Measurements from ENCODE around the gene SCN2B.
A peak's percentile ranks its signal among the peaks of the same experiment; 100 is the strongest.

Gene SCN2B

GRCh38 chr11:118152552-118153471, 23.6 kb downstream of the SCN2B start, which contains the start of gene SCN4B:
TSS of gene SCN4B (minus strand) at chr11:118152823. CDS start at chr11:118152673, 150 bp downstream.
- DNase-seq = peak; percentile 55

DNA sequence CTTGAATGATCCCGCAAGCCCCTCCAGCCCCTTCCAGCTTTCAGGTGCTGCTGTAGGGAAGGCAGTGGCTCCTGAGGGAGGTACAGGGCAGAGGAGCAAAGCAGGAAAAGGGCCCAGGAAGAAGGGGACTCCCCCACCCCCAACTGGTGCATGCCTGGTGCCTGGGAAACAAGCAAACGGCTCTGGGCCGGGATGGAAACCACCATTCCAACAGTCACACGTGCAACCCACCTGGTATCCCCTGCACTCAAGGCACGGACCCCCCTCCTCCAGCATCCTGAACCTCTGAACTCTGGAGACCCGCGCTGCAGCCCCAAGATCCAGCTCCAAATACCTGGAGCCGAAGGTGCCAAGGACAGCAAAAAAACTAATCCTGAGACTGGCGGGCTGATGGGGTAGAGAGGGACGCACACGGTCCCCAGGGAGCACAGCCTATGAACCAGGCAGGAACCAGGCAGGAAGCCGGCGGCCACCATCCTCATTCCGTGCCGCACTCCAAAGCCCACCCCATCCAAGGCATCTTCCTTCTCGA, 24.4 kb downstream of the SCN2B start:
- no peak for DNase-seq

- DNase-seq = no peak
These were observed 25.0 kb downstream of the SCN2B start for GRCh38 chr11:118151431-118151830.

DNA sequence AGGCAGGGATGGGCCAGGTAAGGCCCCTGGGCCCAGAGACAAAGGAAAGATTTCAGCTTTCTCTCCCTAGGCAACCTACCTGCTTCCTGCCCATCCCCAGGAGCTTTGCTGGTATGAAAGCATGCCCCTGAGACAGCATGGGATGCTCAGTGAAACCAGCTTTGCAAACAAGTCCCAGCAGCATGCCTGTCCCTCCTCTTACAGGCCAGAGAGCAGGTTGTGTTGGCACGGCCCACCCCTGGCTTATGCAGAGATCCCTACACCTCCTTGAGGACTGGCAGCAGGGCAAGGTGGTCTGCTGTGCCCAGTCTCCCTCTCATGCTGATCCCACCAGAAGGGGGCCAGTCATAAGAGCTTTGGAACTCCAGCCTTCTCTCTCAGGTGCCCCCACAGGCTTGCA, 26.9 kb downstream of the SCN2B start:
- DNase-seq = no peak

GRCh38 chr11:118148856-118149255, 27.6 kb downstream of the SCN2B start:
- no peak for DNase-seq

DNA sequence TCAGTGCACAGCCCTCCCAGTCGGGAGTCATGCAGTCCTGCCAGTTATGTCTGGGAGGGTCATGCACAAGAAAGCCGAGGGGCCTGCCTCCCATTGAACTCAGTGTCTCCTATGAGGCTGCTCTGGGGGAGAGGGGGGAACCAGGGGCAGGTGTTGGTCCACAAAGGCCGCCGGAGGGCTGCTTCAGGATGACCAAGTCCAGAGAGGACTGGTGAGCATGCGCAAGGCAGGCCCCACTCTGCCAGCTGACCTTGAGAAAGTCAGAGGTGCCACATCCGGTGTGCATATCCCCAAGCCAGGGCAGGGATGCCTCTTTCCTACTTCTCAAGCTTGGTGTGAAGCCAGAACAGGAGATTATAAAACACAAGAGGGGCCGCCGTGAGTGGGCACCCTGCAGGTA, 28.2 kb downstream of the SCN2B start:
- DNase-seq = no peak

DNA sequence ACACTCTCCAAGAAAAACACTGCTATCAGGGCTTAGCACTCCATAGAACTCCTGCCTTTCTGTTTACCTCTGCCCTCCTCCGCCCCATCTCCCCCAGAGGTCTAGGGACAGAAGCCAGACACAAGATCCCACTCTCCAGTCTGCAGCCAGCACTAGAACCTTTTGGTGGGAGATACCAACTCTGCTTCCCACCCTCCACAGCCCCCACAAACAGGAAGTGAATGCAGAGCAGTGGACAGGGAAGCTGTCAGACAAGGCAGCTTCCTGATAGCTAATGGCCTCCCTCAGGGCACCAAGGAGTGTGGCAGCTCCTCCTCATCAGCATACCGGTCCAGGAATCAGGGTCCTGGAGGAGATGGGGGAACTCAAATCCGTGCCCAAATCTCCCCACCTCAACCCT, 28.9 kb downstream of the SCN2B start:
- no peak for DNase-seq

- DNase-seq = no peak
These were observed 29.9 kb downstream of the SCN2B start for GRCh38 chr11:118146554-118146953.

GRCh38 chr11:118145285-118146227, 30.9 kb downstream of the SCN2B start:
- peak; percentile 81 for DNase-seq

- no peak for DNase-seq
These were observed 31.9 kb downstream of the SCN2B start for GRCh38 chr11:118144301-118145268.

DNA sequence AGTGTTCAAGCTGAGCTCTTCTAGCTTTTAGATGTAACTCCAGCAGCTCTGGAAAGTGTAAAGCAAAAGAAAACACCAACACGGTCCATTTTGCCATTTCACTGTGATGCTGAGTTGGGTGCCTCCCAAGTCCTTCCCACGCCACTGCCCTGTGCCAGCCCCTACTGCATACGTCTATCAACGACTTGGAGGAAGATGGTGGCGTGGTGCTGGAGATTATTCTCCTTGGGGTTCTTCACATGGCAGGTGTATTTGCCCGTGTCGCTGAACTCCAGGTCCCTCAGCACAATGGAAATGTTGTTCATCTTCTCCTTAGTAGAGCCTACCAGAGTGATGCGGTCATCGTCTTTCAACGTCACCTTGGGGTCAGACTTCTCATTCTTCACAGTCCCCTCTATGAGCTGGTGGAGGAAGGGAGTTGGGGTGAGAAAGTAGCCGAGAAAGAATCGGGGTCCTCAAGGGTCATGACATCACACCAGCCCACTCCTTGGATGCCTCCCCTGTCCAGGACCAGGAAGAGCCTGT, 32.7 kb downstream of the SCN2B start:
- no peak for DNase-seq

GRCh38 chr11:118142809-118143208, 33.6 kb downstream of the SCN2B start:
- no peak for DNase-seq

DNA sequence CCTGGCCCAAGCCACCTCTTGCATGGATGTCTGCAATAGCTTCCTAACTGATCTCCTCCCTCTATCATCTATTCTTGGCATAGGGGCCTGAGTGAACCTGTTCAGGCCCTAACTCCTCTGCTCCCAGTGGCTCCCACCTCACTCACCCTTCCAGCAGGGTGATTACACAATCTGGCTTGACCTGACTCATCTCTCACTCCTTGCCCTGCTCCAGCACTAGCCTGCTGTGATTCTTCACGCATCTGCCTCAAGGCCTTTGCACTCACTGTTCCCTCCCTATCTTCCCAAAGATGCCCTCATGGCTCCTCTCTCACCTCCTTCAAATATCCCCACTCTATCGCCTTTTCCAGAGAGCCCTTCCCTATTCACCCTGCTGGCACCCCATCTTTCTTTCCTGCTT, 34.4 kb downstream of the SCN2B start:
- DNase-seq = no peak

DNA sequence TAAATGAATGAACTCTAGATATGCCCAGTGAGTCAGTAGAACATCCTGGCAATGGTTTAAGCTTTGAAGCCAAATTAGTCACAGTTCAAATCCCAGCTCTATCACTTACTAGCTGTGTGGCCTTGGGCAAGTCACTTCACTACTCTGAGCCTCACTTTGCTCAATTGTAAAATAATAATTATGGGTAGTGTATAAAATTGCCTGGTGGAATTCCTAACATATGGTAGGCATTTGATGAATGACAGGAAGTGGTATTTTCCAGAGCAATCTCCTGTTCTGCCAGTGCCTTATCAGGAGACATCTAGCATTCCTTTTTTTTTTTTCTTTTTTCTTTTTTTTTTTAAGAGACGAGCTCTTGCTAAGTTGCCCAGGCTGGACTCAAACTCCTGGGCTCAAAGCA, 36.9 kb downstream of the SCN2B start:
- DNase-seq = no peak

- no peak for DNase-seq
These were observed 37.5 kb downstream of the SCN2B start for GRCh38 chr11:118138839-118139420.

- no peak for DNase-seq
These were observed 39.6 kb downstream of the SCN2B start for GRCh38 chr11:118136801-118137200.

DNA sequence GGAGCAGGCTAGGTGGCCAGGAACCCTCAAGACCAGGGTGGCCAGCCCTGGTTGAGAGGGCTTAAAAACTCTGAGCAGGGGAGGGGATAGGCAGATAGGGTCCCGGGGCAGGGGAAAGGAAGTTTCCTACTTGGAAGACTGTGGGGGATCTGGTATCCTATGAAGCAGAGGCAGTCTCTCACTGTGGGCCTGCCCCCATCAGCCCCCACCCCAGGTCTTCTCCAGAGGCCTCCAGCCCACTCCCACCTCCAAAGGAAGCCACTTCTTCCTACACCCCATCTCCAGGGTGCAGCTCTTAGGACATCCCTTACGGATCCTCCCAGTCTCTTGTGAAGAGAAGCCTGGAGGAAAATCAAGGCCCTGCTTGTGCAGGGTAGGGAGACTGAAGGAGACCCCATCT, 40.1 kb downstream of the SCN2B start:
- no peak for DNase-seq

DNA sequence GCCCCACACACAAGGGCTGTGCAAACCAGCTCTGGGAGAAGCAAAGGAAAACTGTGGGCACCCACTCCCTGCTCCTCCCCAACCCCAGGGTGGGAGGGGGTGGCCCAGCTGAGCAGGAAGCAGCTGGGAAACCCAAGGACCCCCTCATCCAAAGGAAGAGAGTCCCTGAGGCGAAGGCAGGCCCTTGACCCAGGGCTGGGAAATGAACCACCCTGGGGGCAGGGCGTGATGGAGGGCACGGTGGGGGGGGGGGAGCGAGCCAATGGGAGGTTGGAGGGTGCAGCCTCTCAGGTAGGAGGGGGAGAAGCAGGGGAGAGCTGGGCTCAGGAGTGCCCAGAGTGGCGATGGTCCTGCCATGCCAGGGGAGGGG, 40.7 kb downstream of the SCN2B start:
- no peak for DNase-seq

- no peak for DNase-seq
These were observed 41.2 kb downstream of the SCN2B start for GRCh38 chr11:118135051-118135795.

DNA sequence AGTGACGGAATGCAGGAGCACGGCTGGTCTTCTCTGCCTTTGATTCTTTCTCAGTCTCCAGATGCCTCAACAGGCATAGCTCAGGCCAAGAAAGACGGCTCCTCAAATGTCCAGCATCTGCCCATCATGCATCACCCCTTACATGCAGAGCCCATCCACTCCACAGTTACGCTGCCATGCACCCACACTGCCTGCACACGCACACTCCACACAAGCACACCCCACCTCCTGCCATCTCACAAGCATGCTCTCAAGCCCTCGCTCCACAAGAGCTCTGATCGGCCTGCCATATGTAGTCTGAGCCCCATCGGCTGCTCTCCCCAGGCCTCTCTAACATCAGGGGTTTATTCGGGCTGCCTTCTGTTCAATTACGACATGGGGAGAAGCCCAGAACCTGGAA, 42.6 kb downstream of the SCN2B start:
- DNase-seq = no peak

All from NCI-H1092 treated with DMSO at 0.1 percent for 48 hours (cell line).